Measurements from ENCODE around the gene RUSC1.

- no peak for TF ChIP-seq CTCF (IDR thresholded peaks at IDR 0.05)
- no peak for TF ChIP-seq POLR2A (IDR thresholded peaks at IDR 0.05)
Measured at GRCh38 chr1:155309423-155310021, 11.2 kb upstream of the RUSC1 start.

All from right lobe of liver (tissue), 4 donors.